GM21526 (cell line): ENCODE data around the gene MMP28.

Experiments
- ATAC-seq: cut with Tn5 transposase; IDR thresholded peaks from one replicate; pipeline ENCODE4 v1.9.1; 2021; ENCODE audit warnings: moderate library complexity; ENCODE audit not compliant: unreplicated experiment, low FRiP score

The MMP28 gene

DNA sequence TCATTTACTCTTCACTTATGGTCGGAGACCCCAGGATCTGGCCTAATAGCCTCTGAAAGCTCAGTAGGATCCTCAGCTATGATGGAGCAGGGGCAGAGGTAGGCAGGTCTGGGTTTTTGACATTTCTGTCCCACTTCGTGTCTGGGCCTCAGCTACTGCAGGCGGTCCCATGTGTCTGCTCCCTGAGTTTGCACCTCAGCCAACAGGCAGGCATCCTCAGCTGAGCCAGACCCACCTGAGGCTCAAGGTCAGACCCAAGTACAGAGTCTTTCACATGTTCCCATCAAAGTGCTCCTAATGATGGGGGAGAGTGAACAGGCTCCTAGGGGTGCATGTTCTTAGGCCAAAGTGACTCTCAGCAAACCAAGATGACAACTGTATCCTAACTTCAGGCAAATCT lies 66.9 kb downstream of the MMP28 start:
- no peak for ATAC-seq

DNA sequence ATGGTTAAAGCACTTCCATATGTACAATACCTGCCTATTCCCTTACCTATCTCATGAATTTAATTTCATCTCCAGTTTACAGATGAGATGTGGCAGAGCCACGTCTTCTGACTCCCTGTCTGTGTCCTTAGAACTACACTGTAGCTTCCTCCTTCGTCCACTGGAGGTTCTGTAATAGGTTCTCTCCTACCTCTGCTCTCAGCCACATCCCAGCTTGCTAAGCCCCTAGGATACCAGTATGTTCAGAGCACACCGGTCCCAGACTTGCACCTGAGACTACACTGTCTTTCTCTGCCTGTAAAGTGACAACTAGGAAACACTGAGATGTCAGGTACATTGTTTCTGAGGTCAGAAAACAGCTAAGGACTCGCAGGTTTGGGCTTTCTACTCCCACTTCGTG lies 67.8 kb downstream of the MMP28 start:
- no peak for ATAC-seq

DNA sequence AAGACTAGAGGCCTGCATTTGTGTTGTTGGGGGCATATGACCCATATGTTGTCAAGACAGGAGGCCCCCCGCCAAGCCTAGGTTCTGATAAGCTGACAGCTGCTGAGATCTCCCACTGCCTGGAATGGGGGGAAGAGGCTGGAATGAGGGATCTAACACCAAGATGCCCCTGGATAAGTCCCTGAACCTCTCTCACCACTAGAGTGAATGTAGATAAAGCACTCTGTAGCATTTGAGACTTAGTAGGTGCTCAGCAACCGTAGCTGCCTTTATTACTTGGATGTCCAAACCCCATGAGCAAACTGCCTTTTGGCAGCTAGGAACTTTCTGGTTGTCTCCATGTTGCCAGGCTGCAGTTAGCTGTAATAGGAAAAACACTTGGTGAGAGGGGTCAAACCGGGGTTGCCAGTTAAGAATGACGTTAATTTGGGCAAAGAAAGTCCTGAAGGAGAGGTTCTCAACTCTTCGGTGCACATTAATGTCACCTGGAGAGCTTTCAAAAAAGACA lies 68.4 kb downstream of the MMP28 start:
- no peak for ATAC-seq

DNA sequence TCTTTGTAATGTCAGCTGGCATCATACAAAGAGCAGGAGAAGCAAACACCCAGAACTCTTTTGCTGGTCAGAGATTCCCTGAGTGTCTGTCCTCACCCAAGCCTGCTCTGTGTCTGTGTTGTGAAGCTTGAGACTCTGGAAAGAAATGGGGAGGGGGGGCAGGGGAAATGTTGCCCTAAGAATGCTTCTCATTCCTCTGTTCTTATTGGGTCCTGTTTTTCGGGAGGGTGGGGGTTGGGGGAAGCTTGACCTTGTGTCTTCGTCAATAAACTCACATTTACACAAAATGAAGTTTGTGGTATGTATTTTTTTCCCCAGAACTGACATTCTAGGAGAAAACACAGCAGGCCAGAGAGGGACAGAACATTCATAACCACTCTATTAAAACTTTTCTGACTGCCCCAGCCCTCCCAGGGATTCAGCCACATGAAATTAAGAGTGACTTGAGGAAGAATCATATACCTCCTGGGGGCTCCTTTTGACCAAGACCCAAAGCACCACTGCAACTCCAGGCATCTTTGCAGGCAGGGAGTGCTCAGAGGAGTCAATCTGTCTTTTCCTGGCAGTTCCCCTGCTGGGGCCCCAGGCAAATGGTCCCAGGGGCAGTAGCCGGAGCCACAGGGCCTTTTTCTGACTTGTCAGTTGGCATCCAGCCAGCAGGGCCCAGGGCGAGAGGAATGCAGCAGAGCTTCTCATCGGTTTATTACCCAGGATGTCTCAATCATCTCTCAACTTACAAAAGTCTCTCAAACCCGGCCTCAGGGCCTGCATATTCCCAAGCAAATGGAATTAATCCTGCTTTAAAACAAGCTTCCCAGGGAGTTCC lies 69.1 kb downstream of the MMP28 start:
- ATAC-seq, result no peak

DNA sequence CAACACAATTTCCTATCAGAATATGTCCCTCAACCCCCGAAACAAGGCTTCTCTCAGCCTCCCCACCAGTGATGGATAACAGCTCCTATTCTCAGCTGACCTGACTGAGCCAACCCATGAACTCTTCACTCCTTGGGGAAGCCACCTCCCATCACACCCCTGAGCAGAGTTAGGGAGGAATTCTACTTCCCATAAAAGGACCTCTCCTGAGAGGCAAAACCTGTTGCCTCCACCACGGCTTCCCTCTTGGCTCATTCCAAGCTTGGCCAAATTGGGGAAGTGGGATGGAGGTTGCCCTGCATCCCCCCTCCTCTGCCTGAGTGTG lies 69.7 kb downstream of the MMP28 start:
- ATAC-seq, result no peak

DNA sequence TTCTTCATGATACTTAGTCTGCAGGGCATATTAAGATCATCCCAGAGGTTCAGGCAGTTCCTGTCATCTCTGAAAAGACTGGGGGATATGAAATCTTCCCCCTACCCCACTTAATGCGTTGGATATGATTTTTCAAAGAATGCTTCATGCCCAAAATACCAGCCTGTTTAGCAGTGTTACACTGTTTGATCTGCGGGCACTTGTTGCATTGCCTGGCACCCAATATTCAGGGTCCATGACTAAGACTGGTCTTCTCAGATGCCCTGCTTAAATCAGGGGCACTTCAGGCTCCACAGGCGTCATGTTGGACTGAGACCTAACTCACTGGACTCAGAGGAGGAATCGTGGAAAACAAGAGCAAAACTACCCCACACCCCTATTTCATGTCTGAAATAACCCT lies 70.4 kb downstream of the MMP28 start:
- ATAC-seq, result no peak

DNA sequence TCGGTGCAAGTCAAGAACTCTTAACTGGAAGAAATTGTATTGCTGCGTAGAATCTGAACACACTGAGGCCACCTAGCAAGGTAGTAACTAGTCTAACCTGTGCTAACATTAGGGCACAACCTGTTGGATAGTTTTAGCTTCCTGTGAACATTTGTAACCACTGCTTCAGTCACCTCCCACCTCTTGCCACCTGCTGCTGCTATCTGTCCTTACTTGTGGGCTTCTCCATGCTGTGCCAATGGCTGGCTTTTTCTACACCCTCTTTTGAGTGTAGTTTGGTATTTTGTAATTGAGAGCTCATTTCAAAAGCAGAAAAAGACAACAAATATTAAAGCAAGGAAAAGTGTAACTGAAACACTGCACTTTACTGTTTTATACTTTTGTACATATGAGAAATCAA lies 71.7 kb downstream of the MMP28 start:
- ATAC-seq, result no peak

DNA sequence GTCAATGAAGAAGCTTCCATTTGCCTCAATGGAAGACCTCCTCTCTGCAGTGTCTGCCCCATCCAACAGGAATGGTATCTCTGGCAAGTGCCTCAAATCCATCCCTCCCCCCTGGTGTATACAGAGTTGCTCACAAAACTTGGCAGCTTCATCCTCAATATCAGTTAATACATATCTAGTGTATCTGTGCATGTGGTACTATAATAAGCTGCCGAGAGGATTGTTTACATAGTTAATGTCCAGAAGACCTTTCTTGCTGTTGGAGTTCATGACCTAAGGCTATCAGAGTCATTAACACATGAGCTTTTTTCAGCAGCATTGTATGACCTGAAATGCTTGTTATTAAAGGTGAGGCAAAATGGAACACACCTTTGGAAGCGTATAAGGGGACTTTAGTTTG lies 78.0 kb downstream of the MMP28 start:
- no peak for ATAC-seq

DNA sequence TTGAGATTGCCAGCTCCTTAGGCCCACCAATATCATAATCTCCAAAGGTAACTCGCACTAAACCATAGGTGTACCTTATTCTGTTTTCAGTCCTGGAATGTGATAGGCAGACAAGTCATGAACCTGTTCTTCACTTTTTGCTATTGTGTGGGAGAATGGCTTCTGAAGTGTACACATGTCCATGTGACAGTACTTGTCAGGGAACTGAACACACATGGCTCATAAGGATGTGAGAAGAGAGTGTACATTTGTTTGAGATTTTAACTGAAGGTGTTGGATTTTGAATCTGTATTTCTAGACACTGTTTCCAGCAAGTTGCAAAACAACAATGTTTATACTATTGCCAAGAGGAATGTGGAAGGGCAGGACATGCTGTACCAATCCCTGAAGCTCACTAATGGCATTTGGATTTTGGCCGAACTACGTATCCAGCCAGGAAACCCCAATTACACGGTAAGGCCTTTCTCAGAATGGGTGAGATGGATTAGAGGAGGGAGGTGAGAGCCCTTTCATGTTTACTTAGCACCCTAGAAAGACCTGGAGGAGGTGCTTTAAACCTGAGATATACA lies 78.5 kb downstream of the MMP28 start:
- no peak for ATAC-seq

DNA sequence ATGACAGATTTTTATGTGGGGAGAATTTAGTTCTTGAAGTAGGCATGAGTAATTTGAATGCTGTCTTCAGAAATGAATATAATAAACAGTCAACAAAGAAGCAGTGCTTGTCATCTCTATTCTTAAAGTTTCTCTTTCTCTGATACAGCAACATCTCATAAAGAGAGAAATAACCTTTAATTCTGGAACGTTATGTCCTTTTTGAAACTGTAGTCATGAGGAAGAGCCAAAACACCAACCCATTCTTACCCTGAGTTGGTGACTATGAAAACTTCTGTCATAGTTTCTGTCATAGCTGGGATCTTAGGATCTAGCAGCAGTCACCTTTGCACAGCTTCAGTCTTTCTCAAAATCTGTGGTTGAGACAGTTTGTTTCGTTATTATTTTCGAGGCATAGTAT lies 79.3 kb downstream of the MMP28 start:
- no peak for ATAC-seq
